WTC11 (cell line): ENCODE data around the gene ZNF608. TPM values are rescaled to one million over a fixed set of nuclear protein-coding genes. Genes with fewer than 3 reads are reported as not detected.

ENCODE experiments used
- ATAC-seq: fragments of 200-7000 bp; cut with Tn5 transposase; 2 replicates; pipeline ENCODE4 v1.10.0; 2021; ENCODE audit warnings: mild to moderate bottlenecking, moderate library complexity
- CTCF ChIA-PET: fragments of 300-600 bp; sonication (Branson Sonifier 250); formaldehyde crosslinking; loops from one replicate; lab custom pipeline; 2021; ENCODE audit warnings: antibody characterized with exemption; lab: Charles Lee
- POLR2A ChIA-PET: fragments of 350-600 bp; sonication (Branson Sonifier 250); formaldehyde crosslinking; loops from one replicate; lab custom pipeline; 2021; ENCODE audit warnings: antibody characterized with exemption; lab: Charles Lee
- DNase-seq: peaks from one replicate; pipeline ENCODE4 v3.0.0; 2021; ENCODE audit warnings: low spot score
- H3K27ac Mint-ChIP-seq: 2 replicates; pipeline ENCODE4 v1.8.0; 2021; ENCODE audit warnings: mixed read lengths
- H3K27me3 Mint-ChIP-seq: 2 replicates; pipeline ENCODE4 v1.8.0; 2021; ENCODE audit warnings: low read depth, mild to moderate bottlenecking, moderate library complexity, mixed read lengths
- H3K36me3 Mint-ChIP-seq: 2 replicates; pipeline ENCODE4 v1.8.0; 2021; ENCODE audit warnings: mixed read lengths
- H3K4me1 Mint-ChIP-seq: 2 replicates; pipeline ENCODE4 v1.8.0; 2022; ENCODE audit warnings: mixed read lengths
- H3K4me3 Mint-ChIP-seq: 2 replicates; pipeline ENCODE4 v1.8.0; 2021; ENCODE audit warnings: mild to moderate bottlenecking, moderate library complexity, mixed read lengths
- H3K9me3 Mint-ChIP-seq: 2 replicates; pipeline ENCODE4 v1.8.0; 2021; ENCODE audit warnings: mixed read lengths
- AFF4 ChIP-seq: sonication (generic); formaldehyde crosslinking; IDR thresholded peaks from 2 replicates; pipeline ENCODE4 v1.8.1; 2023; ENCODE audit warnings: mild to moderate bottlenecking, missing genetic modification reagents, borderline replicate concordance
- ATF1 ChIP-seq: sonication (generic); formaldehyde crosslinking; IDR thresholded peaks from 2 replicates; pipeline ENCODE4 v1.8.1; 2023; ENCODE audit warnings: mild to moderate bottlenecking, moderate library complexity, missing genetic modification reagents
- ATF3 ChIP-seq: sonication (generic); formaldehyde crosslinking; conservative IDR thresholded peaks from 2 replicates; pipeline ENCODE4 v1.8.1; 2022; ENCODE audit warnings: mild to moderate bottlenecking, missing genetic modification reagents
- CDX4 ChIP-seq: fragments of 250-450 bp; sonication (Bioruptor Pico); IDR thresholded peaks from 2 replicates; pipeline ENCODE4 v1.9.0; 2021; ENCODE audit warnings: moderate library complexity, mild to moderate bottlenecking, inconsistent platforms, borderline replicate concordance
- CREB1 ChIP-seq: sonication (generic); formaldehyde crosslinking; IDR thresholded peaks from 2 replicates; pipeline ENCODE4 v1.8.0; 2023; ENCODE audit warnings: mild to moderate bottlenecking, missing genetic modification reagents
- ERG ChIP-seq: fragments of 250-450 bp; sonication (Bioruptor Pico); IDR thresholded peaks from 2 replicates; pipeline ENCODE4 v1.8.0; 2021; ENCODE audit warnings: mild to moderate bottlenecking
- ESRRA ChIP-seq: sonication (generic); formaldehyde crosslinking; IDR thresholded peaks from 2 replicates; pipeline ENCODE4 v1.8.1; 2022; ENCODE audit warnings: mild to moderate bottlenecking, missing genetic modification reagents, borderline replicate concordance
- FOXK1 ChIP-seq: sonication (generic); formaldehyde crosslinking; IDR thresholded peaks from 2 replicates; pipeline ENCODE4 v1.8.0; 2022; ENCODE audit warnings: mild to moderate bottlenecking, moderate library complexity, missing genetic modification reagents
- FOXP1 ChIP-seq: sonication (generic); formaldehyde crosslinking; IDR thresholded peaks from 2 replicates; pipeline ENCODE4 v1.8.0; 2022; ENCODE audit warnings: missing genetic modification reagents, mild to moderate bottlenecking, moderate library complexity, borderline replicate concordance
- IRF2 ChIP-seq: sonication (generic); formaldehyde crosslinking; IDR thresholded peaks from 2 replicates; pipeline ENCODE4 v1.8.0; 2022; ENCODE audit warnings: low read depth, missing genetic modification reagents, borderline replicate concordance
- JUN ChIP-seq: sonication (generic); formaldehyde crosslinking; IDR thresholded peaks from 2 replicates; pipeline ENCODE4 v1.8.0; 2023; ENCODE audit warnings: mild to moderate bottlenecking, missing genetic modification reagents
- MLX ChIP-seq: sonication (generic); formaldehyde crosslinking; IDR thresholded peaks from 2 replicates; pipeline ENCODE4 v1.8.1; 2023; ENCODE audit warnings: mild to moderate bottlenecking, missing genetic modification reagents, moderate library complexity
- PREB ChIP-seq: sonication (generic); formaldehyde crosslinking; IDR thresholded peaks from 2 replicates; pipeline ENCODE4 v1.8.1; 2022; ENCODE audit warnings: mild to moderate bottlenecking, missing genetic modification reagents, moderate library complexity, borderline replicate concordance
- RELA ChIP-seq: sonication (generic); formaldehyde crosslinking; IDR thresholded peaks from 2 replicates; pipeline ENCODE4 v1.8.1; 2022; ENCODE audit warnings: missing genetic modification reagents, mild to moderate bottlenecking, borderline replicate concordance
- SOX15 ChIP-seq: fragments of 250-450 bp; sonication (Bioruptor Pico); IDR thresholded peaks from 2 replicates; pipeline ENCODE4 v1.9.0; 2021; ENCODE audit warnings: mild to moderate bottlenecking
- ZBTB21 ChIP-seq: sonication (generic); formaldehyde crosslinking; IDR thresholded peaks from 2 replicates; pipeline ENCODE4 v1.8.1; 2023; ENCODE audit warnings: mild to moderate bottlenecking, missing genetic modification reagents, borderline replicate concordance
- ZBTB43 ChIP-seq: sonication (generic); formaldehyde crosslinking; IDR thresholded peaks from 2 replicates; pipeline ENCODE4 v1.8.1; 2023; ENCODE audit warnings: mild to moderate bottlenecking, missing genetic modification reagents
- ZMAT4 ChIP-seq: fragments of 250-450 bp; sonication (Bioruptor Pico); IDR thresholded peaks from 2 replicates; pipeline ENCODE4 v1.9.0; 2021; ENCODE audit warnings: mild to moderate bottlenecking
- ZNF138 ChIP-seq: sonication (generic); formaldehyde crosslinking; conservative IDR thresholded peaks from 2 replicates; pipeline ENCODE4 v1.8.1; 2022; ENCODE audit warnings: mild to moderate bottlenecking, moderate library complexity, missing genetic modification reagents
- ZNF416 ChIP-seq: fragments of 250-450 bp; sonication (Bioruptor Pico); IDR thresholded peaks from 2 replicates; pipeline ENCODE4 v1.9.0; 2021; ENCODE audit warnings: mild to moderate bottlenecking, inconsistent platforms
- total RNA-seq: library from RNA; stranded (reverse); gene quantifications from 3 replicates; pipeline ENCODE4 v1.2.3, GENCODE V29; 2021

The ZNF608 gene
- total RNA-seq, 1 experiment from 2014 or later = 40.6 TPM

GRCh38 chr5:124724357-124725039 lies 21.9 kb downstream of the ZNF608 start:
- TF ChIP-seq ZNF416 (CRISPR knock-in tag) = no peak
- TF ChIP-seq ERG (CRISPR knock-in tag) = no peak
- Mint-ChIP-seq H3K4me1 (peaks cover 66% of the 10 kb centered on the region), H3K27ac (peak overlapping the region; percentile 71), H3K36me3 (peaks cover 6% of the 10 kb centered on the region; the same call in 1 of the 2 replicates), H3K4me3 (no peak overlapping the region), H3K9me3 (no peaks in the 10 kb centered on the region), H3K27me3 (no peaks in the 10 kb centered on the region)
- POLR2A ChIA-PET = no interaction called here
- ATAC-seq (no peak), DNase-seq (no peak)
- CTCF ChIA-PET = interaction anchor here (1.0 kb wide), 1 partner anchor 26 kb away, joined by 3 read pairs; no protein-coding TSS in a partner anchor

- H3K27me3 Mint-ChIP-seq = no peaks in the 10 kb centered on the region
- H3K36me3 Mint-ChIP-seq = no peaks in the 10 kb centered on the region
- ChIA-PET CTCF (no interaction called here), POLR2A (no interaction called here)
- no peaks in the 10 kb centered on the region for H3K9me3 Mint-ChIP-seq
- ATAC-seq (no peak), DNase-seq (no peak)
- H3K27ac Mint-ChIP-seq = peak overlapping the region; percentile 54
- H3K4me1 Mint-ChIP-seq = peaks cover 63% of the 10 kb centered on the region
- no peak for TF ChIP-seq CREB1 (CRISPR knock-in tag)
- TF ChIP-seq JUN = no peak
- no peak for TF ChIP-seq ZNF138 (CRISPR knock-in tag)
- no peak for TF ChIP-seq ZMAT4 (CRISPR knock-in tag)
- TF ChIP-seq ZBTB21 (CRISPR knock-in tag) = no peak
- TF ChIP-seq FOXK1 (CRISPR knock-in tag) = no peak
- TF ChIP-seq CDX4 (CRISPR knock-in tag) = no peak
- no peak for TF ChIP-seq ATF3 (CRISPR knock-in tag)
- TF ChIP-seq ZBTB43 (CRISPR knock-in tag) = no peak
- no peak for TF ChIP-seq PREB
- TF ChIP-seq MLX (CRISPR knock-in tag) = no peak
- TF ChIP-seq RELA = no peak
- no peak overlapping the region for H3K4me3 Mint-ChIP-seq
Observed at GRCh38 chr5:124721229-124721735, 25.2 kb downstream of the ZNF608 start.

- ChIA-PET CTCF (no interaction called here), POLR2A (no interaction called here)
- Mint-ChIP-seq H3K27ac (no peak overlapping the region), H3K9me3 (no peaks in the 10 kb centered on the region), H3K27me3 (no peaks in the 10 kb centered on the region), H3K36me3 (no peaks in the 10 kb centered on the region), H3K4me3 (no peak overlapping the region), H3K4me1 (peaks cover 56% of the 10 kb centered on the region)
- DNase-seq (no peak), ATAC-seq (no peak)
- TF ChIP-seq AFF4 (CRISPR knock-in tag) (no peak), FOXP1 (CRISPR knock-in tag) (no peak), IRF2 (CRISPR knock-in tag) (no peak), ATF1 (CRISPR knock-in tag) (no peak), ESRRA (CRISPR knock-in tag) (no peak), ZBTB43 (CRISPR knock-in tag) (no peak), CREB1 (CRISPR knock-in tag) (no peak), SOX15 (CRISPR knock-in tag) (no peak)
Observed at GRCh38 chr5:124720593-124720992, 25.8 kb downstream of the ZNF608 start.
